ENCODE results near the gene S100A8.

Gene S100A8

DNA sequence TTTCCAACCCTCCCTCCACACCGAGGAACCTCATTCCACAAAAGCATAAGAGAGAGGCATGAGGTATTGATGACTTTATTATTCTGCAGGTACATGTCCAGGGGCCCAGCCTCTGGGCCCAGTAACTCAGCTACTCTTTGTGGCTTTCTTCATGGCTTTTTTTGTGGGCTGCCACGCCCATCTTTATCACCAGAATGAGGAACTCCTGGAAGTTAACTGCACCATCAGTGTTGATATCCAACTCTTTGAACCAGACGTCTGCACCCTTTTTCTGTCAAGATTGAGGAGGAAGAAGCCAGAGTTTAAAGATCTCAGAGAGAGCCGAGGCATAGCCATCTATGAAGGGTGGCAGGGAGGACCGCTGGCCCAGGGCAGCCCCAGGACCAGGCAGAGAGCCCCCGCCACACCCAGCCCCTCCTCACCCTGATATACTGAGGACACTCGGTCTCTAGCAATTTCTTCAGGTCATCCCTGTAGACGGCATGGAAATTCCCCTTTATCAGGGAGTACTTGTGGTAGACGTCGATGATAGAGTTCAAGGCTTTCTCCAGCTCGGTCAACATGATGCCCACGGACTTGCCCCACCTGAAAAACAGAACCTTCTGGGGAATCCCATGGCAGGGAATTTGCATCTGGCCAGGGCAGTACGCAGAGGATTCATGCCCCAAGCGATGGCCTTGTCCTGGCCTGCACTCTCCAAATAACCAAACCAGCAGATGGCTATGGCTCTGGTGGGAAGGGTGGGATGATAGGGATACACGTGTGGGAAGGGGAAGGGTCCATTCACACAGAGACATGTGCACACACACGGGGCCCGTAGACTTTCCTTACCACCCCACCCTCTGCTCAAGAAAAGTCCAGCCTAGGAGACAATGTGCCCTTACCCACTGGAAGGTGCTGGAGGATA lies 647 bp downstream of the S100A8 start:
- no peak for DNase-seq

DNA sequence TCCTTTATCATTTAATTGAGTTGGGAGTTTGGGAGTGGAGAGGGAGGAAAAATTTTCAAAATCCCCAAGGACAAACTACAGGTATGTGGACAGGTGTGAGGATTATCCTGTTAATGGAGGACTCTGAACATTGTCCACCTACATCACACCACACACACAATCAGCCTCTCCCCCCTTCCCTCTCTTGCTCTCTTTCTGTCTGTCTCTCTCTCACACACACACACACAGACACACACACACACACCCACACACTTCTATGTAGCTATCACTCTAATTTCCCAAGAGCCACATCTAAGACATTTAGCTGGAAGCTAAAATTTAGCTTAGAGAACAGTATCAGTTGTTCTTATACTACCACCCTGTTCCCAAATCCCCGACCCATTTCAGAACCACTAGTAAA lies 1.5 kb downstream of the S100A8 start:
- no peak for DNase-seq

DNA sequence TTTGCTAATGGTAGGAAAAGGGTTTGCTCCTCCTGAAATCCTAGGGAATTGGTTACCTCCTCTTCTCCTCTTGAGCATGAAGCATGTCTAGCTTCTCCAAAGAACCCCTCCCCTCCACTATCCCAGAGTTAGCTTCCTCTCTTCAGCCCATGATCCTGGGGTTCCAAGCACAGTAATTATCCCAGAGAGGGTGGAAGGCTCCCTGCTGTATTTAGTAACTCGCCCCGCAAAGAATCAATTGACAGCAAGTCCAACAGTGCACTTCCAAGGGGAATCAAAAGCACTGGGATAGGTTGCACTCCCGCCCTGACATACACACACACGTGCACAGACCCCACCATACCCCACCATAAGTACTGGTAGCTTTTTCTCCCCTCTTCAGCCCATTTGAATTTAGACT lies 3.1 kb downstream of the S100A8 start:
- no peak for DNase-seq

DNA sequence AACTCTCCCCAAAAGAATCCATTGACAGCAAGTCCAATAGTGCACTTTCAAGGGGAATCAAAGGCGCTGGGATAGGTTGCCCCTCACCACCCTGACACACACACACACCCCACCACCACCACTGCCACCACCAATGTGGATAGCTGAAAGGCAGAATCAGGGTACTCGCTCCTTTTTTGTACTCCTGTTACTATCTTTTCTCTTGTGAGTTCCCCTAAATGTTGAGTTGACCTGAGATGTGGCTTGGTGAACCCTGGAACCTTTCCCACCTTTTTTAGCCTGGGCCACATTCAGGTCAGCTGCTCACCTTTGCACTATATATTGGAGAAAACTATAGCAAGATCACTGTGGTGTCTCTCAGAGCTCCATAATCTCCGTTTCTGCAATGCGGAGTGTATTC lies 3.9 kb downstream of the S100A8 start:
- DNase-seq, result no peak

DNA sequence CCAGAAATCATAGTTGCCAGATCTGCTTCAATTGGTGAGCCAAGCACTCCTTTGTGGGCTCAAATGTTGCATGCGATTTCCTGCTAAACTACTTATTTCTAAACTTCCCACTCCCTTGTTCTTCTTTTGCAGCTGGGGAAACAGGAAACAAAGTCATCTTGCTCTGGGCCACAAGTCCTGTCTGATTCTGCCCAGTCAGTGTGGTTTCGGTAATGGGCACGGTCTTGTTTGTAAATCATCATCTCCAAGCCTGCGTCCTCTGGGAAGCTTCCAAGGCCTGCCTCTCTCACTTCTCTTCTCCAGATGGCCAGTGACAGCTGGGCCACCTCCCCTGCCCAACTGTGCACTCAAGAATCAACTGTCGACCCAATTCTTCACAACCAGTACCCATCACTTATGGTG lies 4.4 kb downstream of the S100A8 start:
- DNase-seq, result no peak

DNA sequence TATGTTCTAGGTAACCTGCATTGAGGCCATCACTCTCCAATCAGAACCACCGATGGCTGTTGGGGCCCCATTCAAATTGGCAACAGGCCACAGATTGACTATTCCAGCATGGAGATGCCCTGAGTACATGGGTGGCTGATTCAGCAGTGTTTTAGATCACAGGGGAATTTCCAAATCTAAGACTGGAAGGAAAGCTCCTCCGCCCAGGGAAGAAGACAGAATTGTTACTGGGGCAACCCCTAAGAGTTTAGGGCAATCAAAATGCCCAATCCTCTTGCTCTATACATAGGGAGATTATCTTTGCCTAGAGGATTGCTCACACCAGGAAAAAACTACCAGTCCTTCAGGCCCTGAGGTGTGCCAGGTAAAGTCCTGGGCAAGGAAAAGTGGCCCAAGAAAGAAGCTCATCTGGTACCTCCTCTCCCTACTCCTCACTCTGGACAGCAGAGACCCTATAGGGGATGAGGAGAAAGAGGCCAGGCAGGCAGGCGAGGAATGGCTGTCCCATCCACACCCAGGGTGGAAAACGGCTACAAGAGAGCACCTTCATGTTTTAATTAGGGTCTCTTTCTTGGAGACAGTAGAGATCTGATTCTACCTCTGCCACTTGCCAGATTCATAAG lies 5.8 kb downstream of the S100A8 start:
- DNase-seq, result no peak

DNA sequence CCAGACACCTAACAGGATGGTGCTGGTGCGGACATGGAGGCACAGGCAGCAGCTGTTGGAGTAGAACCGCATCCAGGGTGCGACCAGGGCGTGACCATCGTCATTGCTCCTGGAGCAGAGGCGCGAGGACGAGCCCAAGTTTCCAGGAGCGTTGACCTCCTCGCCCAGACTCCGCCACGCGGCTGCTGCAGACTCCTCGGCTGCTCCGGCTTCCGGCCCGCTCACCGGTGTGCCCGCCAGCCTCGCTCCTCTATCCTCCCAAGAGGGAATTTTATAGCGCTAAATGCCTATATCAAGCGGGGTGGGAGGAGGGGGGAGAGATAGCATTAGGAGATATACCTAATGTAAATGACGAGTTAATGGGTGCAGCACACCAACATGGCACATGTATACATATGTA lies 10.2 kb downstream of the S100A8 start:
- no peak for DNase-seq

DNA sequence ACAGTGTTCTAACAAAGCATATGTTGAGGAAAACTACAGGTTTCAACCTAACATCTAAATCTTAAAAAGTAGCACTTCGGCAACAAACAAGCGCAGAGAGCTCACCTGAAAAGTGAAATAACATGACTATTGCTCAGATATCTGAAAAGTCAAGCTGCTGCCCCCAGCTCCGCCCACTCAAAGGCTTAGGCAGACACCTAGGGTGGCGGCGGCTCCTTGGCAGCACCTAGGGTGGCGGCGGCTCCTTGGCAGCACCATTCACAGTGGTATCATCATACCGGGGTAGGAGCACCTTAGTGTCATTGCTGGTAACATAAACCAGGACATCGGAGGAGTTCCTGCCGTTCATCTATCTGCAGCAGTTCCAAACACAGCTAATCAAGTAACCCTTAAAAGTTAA lies 11.3 kb downstream of the S100A8 start:
- DNase-seq, result no peak

DNA sequence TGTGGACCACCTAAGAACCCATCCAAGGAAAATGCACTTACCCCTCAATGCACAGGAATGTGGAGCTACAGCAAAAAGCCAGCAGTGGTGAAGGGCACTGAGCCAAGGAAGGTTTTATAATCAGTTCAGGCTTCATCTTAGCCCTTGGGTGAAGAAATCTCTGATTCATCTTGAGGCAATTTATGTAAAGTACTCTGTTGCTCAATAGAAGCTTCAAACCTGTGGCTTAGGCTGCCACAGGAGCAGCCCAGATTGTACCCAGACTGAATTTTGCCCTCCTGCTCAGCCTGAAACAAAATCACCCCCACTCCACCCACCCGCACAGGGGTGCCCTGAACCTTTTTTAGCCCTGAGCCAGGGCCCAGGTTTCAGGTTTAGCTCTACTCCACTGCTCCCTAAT lies 15.4 kb downstream of the S100A8 start, which contains the start of gene S100A12:
Gene S100A12 (minus strand): TSS at position 111 of the 400 bp plus-strand sequence. CDS start 1,029 bp downstream, outside the sequence.
- no peak for DNase-seq

DNA sequence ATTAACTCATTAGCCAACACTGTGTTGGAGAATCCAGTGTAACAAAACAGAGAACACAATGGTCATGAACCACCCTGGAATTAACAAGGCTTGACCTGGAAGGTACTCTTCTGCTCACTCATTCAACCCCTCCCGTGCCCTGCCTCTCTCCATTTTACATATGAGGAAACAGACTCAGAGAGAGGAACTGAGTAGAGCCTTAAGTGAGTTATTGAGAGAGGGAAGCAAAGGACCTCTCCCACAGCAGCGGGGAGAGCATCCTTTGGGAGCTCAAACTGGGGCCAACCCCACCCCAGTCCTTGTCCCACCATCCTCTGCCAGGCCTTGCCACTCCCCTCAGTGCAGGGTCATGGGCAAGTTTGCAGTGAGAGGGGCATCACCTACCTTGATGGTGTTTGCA lies 16.8 kb downstream of the S100A8 start:
- no peak for DNase-seq

DNA sequence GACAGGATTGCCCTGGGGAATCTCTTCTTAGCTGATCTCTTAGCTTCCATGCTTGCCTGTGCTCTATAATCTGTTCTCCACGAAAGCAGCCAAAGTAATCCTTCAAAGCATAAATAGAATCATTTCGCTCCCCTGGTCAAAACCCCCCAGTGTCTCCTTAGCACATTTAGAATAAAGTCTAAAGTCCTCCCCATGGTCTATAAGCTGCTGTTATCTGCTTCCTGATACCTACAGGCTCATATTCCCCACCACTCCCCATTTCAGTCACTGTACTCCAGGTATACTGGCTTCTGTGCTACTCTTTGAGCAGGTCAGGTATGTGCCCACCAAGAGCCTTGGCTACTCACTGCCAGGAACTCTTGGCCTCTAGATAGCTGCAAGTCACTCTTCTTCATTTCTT lies 18.3 kb downstream of the S100A8 start:
- DNase-seq, result no peak

DNA sequence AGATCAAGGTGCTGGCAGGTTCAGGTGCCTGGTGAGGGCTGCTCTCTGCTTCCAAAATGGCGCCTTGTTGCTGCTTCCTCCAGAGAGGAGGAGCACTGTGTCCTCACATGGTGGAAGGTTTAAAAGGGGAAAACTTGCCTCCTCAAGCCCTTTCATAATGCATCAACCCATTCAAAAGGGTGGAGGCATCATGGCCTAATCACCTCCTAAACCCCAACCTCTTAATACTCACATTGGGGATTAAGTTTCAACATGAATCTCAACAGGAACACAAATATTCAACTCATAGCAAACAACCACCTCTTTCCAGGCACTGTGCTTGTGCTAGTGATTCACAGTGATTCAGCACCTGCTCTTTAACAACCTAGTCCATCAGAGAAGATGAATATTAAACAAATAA lies 19.6 kb downstream of the S100A8 start:
- no peak for DNase-seq

DNA sequence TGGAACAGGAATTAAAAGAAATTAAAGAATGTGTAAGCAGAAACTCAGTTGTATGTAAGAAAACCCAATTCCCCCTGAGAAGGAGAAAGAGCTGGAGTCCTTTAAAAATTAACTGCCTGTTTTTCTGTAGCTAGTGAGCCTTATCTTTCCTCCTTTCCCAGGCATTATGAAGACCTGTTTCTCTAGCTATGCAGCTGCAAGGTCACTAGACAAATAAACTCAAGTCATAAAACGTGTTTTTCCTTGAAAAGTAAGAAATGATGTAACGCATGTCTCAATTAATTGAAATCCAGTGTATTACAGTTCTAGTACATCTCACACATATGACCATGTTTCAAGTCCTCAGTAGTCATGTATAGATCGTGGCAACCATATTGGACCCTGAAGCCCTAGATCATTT lies 20.7 kb downstream of the S100A8 start:
- DNase-seq, result no peak

DNA sequence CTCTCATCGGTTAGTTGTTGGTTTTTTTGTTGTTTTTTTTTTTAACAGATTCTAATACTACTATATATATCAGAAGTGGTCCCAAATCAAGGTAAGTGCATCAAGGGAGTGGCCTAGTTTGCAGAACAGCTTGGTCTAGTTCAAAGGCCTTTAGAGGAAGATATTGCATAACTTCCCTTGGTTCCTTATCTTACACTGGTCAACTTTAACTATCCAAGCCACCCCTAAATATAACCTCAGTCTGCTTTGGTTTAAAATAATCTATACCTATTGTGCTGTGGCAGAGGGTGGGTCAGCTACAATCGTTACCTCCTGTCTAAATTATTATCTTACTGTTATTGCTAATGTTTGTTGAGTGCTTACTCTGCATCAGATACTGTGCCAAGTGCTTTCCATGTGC lies 22.4 kb downstream of the S100A8 start:
- DNase-seq, result no peak

DNA sequence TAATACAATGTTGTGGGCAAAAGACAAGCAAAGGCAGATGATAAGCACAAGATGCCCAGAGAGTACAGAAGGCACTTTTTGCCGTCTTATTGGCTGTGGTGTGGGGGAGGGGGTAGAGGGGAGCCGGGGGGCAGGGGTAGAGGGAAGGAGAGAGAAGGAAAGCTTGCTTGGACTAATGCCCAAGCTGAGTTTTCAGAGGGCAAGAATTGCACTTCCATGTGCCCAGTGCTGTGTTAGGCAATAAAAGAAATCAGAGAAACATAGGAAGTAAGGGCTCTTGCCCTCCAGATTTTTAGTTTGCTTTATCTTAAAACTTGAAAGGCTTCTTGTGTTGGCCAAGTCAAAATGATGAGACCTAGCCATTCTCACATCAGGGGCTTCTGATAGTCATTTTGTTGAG lies 23.8 kb downstream of the S100A8 start:
- DNase-seq, result no peak

DNA sequence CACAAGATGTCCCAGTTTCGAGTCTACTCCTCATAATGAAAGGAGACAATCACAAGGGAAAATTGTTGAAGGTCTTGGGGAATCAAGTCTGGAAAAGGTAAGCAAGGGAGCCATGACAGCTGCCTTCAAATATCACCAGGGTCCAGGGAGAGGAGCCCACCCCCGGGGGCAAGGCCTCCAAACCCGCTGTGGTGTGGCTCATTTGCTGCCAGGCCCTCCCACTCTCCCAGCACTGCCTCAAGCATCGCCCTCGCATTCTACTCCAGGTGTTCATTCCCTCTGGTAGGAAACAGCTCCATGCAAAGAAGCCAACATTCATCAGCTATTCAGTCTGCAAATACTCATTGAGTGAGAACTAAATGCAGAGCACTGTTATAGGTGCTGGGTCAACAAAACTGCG lies 24.6 kb downstream of the S100A8 start:
- DNase-seq, result no peak

DNA sequence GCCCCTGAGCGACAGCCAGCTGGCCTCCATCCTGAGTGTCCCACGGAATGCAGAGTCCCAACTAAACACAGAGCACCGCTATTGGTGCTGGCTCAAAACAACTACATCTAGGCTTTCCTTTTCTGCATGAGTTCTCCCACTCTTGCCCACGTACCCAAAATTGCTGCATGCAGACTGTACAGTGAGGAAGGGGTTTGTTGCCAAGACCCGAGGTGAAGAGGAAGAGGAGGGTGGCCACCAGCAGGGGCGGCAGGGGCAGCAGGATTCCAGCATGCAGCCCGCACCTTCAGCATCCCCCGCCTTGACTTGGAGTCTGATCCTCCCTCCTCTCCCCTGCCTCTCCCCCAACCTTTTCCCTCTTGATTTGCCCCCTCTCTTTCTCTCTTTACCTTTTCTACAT lies 25.2 kb downstream of the S100A8 start:
- DNase-seq, result no peak

DNA sequence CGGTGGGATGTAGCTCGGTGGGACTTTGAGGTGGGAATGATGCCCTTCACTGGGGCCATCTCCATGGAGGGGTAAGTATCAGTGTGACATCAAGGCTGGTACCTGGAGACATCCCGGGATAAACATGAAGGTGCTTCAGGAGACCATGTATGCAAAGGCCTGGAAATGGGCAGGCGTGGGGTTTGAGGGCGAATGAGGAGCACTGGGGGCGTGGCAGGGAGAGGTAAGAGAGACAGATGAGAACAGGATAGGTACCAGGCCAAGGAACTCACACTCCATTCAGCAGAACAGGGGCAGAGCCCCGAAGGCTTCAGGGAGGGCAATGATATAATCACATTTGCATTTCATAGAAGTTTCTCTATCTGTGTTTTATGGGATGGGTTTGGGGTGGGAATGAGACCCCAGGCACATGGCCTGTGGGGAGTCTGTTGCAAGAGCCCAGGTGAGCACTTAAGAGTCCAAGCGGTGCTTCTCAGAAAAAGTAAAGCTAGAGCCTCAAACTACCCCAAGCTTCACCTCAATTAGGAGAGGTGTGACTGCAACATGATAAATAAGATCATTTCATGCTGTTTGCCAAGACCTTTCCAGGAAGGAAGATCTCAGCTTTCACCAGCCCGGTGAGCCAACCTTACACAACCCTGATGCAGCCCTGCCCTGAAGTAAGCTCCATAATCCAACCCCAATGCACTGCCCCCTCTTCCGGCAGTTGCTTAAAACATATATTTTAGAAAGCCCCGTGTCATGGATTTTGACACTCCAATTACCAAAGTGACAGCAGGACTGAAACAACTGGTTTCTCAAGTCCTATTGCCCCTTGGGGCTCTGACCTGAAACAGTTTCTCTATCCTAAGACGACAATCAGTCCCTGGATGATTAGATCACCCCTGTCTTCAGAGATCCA lies 25.9 kb downstream of the S100A8 start:
- no peak for DNase-seq

DNA sequence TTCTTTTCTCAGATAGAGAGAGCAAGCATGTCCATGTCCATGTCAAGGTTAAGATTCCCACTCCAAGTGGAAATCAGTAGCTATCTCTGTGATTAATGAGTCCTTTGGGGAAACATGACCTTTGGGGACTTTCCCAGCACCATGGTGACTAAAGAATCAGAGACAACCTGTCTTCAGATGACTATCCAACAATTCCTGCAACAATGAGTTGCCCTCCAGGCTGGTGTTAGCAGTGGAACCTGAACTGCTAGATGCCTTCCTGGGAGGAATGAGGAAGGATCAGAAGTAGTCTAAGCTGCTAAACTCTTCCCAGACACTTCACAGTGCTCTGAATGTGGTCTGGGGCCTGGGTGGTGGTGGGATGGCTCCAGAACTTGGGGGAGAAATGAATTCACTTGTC lies 26.7 kb downstream of the S100A8 start:
- DNase-seq, result no peak

DNA sequence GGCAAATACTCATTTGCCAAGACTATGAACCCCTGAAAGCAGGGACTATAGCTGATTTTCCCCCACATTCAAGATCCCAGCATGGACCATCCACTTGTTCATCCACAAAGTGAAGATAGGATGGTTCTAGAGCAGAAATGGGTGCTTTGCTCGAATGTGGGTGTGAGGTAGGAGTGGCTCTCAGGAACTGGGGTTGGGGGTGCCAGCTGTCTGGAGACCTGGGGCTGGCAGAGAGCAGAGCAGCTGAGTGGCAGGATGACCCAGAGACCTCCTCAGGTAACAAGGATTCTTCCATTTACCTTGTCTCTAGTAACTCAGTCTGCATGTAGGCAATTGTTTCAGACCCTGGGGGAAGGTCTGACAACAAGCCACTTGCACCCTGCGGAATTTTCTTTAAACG lies 27.2 kb downstream of the S100A8 start:
- DNase-seq, result no peak

DNA sequence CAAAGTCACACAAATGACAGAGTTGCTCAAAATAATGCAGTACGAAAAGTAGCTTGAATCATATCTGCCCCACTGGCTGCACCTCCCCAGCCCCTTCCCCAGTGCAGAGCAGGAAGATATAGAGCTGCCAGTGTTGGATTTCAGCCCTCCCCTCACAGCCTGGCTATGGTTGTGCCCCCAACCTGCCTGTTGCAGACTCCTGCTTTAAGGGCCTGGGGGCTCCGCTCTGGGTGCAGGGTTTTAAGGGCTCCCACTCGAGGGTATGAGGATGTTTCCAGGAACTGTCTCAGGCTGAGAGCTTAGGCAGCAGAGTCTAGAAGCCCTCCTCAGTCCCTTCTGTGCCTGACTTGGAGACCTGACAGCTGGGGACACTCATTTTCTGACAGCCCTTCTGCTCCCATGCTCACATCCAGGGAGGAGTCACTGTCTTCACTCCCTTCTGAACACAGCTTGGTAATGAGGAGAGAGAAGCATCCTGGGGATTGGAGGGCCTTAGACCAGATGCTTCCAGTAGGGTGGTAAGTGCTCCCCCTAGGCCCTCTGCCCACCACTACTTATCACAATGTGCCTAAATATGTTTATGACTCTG lies 28.6 kb downstream of the S100A8 start:
- DNase-seq, result no peak

DNA sequence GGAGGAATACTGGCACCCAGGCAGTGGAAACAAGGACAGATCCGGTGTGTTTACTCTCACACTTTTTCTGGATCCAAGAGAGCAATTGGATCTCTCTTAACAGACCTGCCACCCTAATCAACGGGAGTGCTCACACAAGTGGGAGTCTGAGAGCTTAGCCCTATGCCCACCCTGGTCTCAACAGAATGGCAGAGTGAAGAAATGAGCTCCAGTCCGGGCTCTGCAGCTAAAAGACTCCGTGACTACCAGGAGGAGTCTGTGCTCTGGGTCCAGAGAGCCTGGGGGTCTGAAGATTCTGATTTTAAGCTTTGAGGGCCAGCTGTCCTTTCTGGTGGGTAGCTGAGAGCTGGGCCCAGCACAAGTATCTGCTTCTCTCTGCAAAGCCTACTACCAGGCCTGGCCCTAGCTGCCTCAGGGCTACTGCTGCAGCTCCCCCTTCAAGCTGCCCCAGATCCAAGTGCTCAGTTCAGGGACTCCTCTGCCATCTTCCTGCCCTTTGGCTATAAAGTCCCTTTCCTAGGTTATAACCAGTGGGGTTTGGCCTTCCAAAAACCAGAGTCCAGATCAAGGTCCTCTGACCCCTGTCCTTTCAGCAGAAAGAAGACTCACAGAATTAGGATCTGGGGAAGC lies 29.3 kb downstream of the S100A8 start:
- DNase-seq, result no peak
